Ovary (tissue), 9 donors: Measurements from ENCODE around the gene LMTK2. TPM values are rescaled to one million over a fixed set of nuclear protein-coding genes. Genes with fewer than 3 reads are reported as not detected.

Experiments
- DNase-seq, 5 donors: peaks; one replicate each; pipeline ENCODE4 v3.0.0-alpha.2; 2019 to 2020
- H3K27ac ChIP-seq, 2 donors: fragments of 200-600 bp; one replicate each; pipeline versions ENCODE4 v1.5.1 to v1.8.0; 2019 to 2022
- H3K27me3 ChIP-seq: fragments of 200-600 bp; one replicate; pipeline ENCODE4 v1.8.0; 2022
- H3K36me3 ChIP-seq: fragments of 200-600 bp; sonication (generic); one replicate; pipeline ENCODE4 v1.5.1; 2019
- H3K4me1 ChIP-seq: one replicate; pipeline ENCODE4 v1.8.1; 2013; ENCODE audit warnings: mild to moderate bottlenecking, moderate library complexity; ENCODE audit not compliant: insufficient read depth
- H3K4me3 ChIP-seq: fragments of 200-600 bp; sonication (generic); one replicate; pipeline ENCODE4 v1.5.1; 2017
- H3K9me3 ChIP-seq, 2 donors: fragments of 200-600 bp in 1 of 2; sonication (generic) in 1 of 2; one replicate each; pipeline versions ENCODE4 v1.5.1 to v1.8.1; 2013 to 2019; ENCODE audit warnings: mild to moderate bottlenecking in 1 of 2, moderate library complexity in 1 of 2
- CTCF ChIP-seq, 3 donors: fragments of 450-650 bp in 2 of 3; fragments of 200-600 bp in 1 of 3; IDR thresholded peaks; one replicate each; pipeline versions ENCODE4 v1.5.1 to v1.8.0; 2016 to 2022; ENCODE audit warnings: antibody characterized with exemption in 3 of 3, mild to moderate bottlenecking in 1 of 3
- EP300 ChIP-seq: sonication (generic); formaldehyde crosslinking; IDR thresholded peaks from one replicate; pipeline ENCODE4 v1.6.1; 2017; ENCODE audit warnings: antibody characterized with exemption
- POLR2A ChIP-seq: fragments of 450-650 bp; IDR thresholded peaks from one replicate; pipeline ENCODE4 v1.6.1; 2017; ENCODE audit warnings: antibody characterized with exemption, mild to moderate bottlenecking, moderate library complexity
- WGBS, 3 donors: extraction: QIAGEN DNeasy Blood & Tissue Kit in 1 of 3; methylation state at CpG; one replicate each; pipeline versions ENCODE4 v1.1.5 to v1.1.7; 2013 to 2017; 5-methylcytosine and 5-hydroxymethylcytosine counted together
- intact Hi-C, 4 donors: fragments of 100-400 bp; cut with DNase I; formaldehyde crosslinking; loops; one replicate each; pipeline versions ENCODE4 v1.11.0 to v1.15.1; 2022 to 2023
- polyA plus RNA-seq, 2 donors: library from polyadenylated mRNA; stranded (reverse); fragments of 200-250 nt in 1 of 2; fragments of 350-450 nt in 1 of 2; fragmentation: Illumina TruSeq in 1 of 2; extraction: RNeasy Lipid Tissue Mini Kit (QIAGEN cat#74804) in 1 of 2; gene quantifications; one replicate each; pipeline ENCODE4 v1.2.3, GENCODE V29; 2013 to 2014
- total RNA-seq, 7 donors: library from RNA; depleted of rRNA in 2 of 7; stranded (reverse); fragments of >200 nt in 2 of 7; fragmentation: NEBNext Ultra II Directional in 3 of 7; extraction: Animal tissue kit (Norgen Biotek cat#: 25700) in 3 of 7; gene quantifications; one replicate each; pipeline versions ENCODE4 v1.1.0 to v1.2.4, GENCODE V29; 2016 to 2023
- donor health status: DM: no; HTN: no; CAD: no; lungs with moderate emphysema.
- donor health status: DM: no; HTN: no; CAD: no.
- donor health status: Bipolar disorder and iron deficiency.
- donor health status: DM: yes; HTN: yes; CAD: no.
- donor health status: DM: no; HTN: no; CAD: no.
- donor health status: DM: yes; HTN: yes; CAD: no.

LMTK2 gene
- total and polyA plus RNA-seq, 9 donors: 4.4 to 17.1 (median 12.8) TPM

- no peaks in the 10 kb centered on the region for H3K9me3 ChIP-seq
- no peaks in the 10 kb centered on the region for H3K36me3 ChIP-seq
- TF ChIP-seq POLR2A (no peak), EP300 (no peak)
- H3K27me3 ChIP-seq: no peaks in the 10 kb centered on the region
- no peak overlapping the region for H3K4me3 ChIP-seq
- WGBS, 3 donors: 94 to 95% (median 94%) methylated on average over 6 of the region's 6 CpGs
- DNase-seq: no peak
- intact Hi-C loops: no loop called here
- H3K4me1 ChIP-seq: no peaks in the 10 kb centered on the region
- H3K27ac ChIP-seq: no peak overlapping the region
Observed at GRCh38 chr7:98149116-98149692, 42.5 kb downstream of the LMTK2 start.

- no peak overlapping the region for H3K4me3 ChIP-seq
- H3K27me3 ChIP-seq: no peaks in the 10 kb centered on the region
- intact Hi-C loops: no loop called here
- H3K36me3 ChIP-seq: no peaks in the 10 kb centered on the region
- no peak overlapping the region for H3K27ac ChIP-seq
- WGBS, 3 donors: 84 to 97% (median 96%) methylated on average over 5 of the region's 5 CpGs
- H3K9me3 ChIP-seq: no peaks in the 10 kb centered on the region
- TF ChIP-seq CTCF (IDR thresholded peaks at IDR 0.05): no peak
- TF ChIP-seq EP300: no peak
- no peak for TF ChIP-seq POLR2A
- no peak for DNase-seq
- no peaks in the 10 kb centered on the region for H3K4me1 ChIP-seq
Observed at GRCh38 chr7:98151884-98152283, 45.2 kb downstream of the LMTK2 start.

GRCh38 chr7:98156700-98157099 lies 50.0 kb downstream of the LMTK2 start:
- H3K27ac ChIP-seq: no peak overlapping the region
- no peaks in the 10 kb centered on the region for H3K4me1 ChIP-seq
- TF ChIP-seq EP300 (no peak), CTCF (IDR thresholded peaks at IDR 0.05) (no peak), POLR2A (no peak)
- no peaks in the 10 kb centered on the region for H3K36me3 ChIP-seq
- no peak for DNase-seq
- intact Hi-C loops: no loop called here
- H3K27me3 ChIP-seq: no peaks in the 10 kb centered on the region
- H3K4me3 ChIP-seq: no peak overlapping the region
- 94 to 97% (median 96%) methylated on average over 5 of the region's 5 CpGs for WGBS, 3 donors
- no peaks in the 10 kb centered on the region for H3K9me3 ChIP-seq

GRCh38 chr7:98157761-98158160 lies 51.1 kb downstream of the LMTK2 start:
- Histone ChIP-seq H3K27me3 (no peaks in the 10 kb centered on the region), H3K36me3 (no peaks in the 10 kb centered on the region), H3K27ac (no peak overlapping the region), H3K9me3 (no peaks in the 10 kb centered on the region), H3K4me3 (no peak overlapping the region), H3K4me1 (no peaks in the 10 kb centered on the region)
- no peak for DNase-seq
- intact Hi-C loops: no loop called here
- WGBS, 3 donors: 91 to 96% (median 95%) methylated on average over 4 of the region's 4 CpGs
- TF ChIP-seq POLR2A (no peak), EP300 (no peak), CTCF (IDR thresholded peaks at IDR 0.05) (no peak)

- Histone ChIP-seq H3K9me3 (no peaks in the 10 kb centered on the region), H3K4me1 (peaks cover 5% of the 10 kb centered on the region), H3K27ac (no peak overlapping the region), H3K27me3 (no peaks in the 10 kb centered on the region), H3K4me3 (no peak overlapping the region), H3K36me3 (no peaks in the 10 kb centered on the region)
- intact Hi-C loops: loop anchor here in 1 of 4 donors (10.0 kb wide), 1 partner anchor 138 kb away; no protein-coding TSS in a partner anchor
- 92 to 96% (median 93%) methylated on average over 3 of the region's 3 CpGs for WGBS, 3 donors
- TF ChIP-seq CTCF (IDR thresholded peaks at IDR 0.05) (no peak), POLR2A (no peak), EP300 (no peak)
- DNase-seq: no peak
Observed at GRCh38 chr7:98162758-98163157, 56.1 kb downstream of the LMTK2 start.
